GM18498 (cell line): ENCODE data around the gene ADPRHL1.

Experiments
- ATAC-seq: cut with Tn5 transposase; IDR thresholded peaks from one replicate; pipeline ENCODE4 v1.9.1; 2021; ENCODE audit warnings: mild to moderate bottlenecking, moderate library complexity; ENCODE audit not compliant: unreplicated experiment

ADPRHL1 gene

DNA sequence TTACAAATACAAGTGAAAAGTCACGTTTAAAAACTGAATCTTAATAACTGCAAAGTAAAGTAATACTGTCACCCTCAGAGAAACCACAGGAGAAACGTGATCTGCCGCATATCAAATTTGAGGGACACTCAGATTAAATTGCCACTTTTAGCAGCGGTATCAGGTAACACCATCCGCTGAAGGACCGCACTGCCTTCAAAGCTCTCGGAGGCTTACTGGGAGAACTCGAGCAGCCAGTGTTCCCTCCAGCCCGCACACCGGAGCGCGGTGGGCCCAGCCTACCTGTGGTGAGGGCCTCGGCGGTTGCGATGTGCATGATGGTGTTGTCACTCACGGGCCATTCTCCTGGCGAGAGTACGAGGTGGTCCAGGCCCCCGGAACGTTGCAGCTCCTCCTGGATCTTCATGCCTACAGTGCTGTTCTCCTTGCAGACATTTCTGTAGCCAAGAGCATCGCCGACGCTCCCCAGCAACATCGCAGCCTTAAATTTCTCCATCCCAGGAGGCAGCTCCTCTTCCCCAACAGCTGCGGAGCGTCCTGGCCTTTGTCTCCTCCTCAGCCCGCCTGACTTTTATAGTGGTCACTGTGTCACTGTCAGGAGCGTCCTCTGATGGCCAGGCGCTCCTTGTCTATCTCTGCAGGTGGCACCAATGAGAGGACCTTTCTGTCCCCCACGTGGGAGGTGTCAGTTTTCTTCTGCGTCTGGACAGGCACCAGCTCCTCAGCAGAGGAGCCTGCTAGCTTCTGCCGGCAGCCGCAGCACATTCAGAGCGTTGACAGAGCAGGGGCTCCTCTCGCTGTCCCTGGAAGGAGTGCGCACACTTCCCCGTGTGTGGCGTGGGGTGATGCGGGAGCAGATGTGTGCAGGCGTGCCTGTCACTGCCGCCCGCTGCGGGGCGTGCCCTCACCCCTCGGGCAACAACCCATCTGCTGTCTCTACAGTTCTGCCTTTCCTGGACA lies at the start of gene ADPRHL1:
Gene ADPRHL1 (minus strand): TSS at position 547 of the 960 bp plus-strand sequence. CDS start 51 bp downstream, at position 496.
- ATAC-seq, result no peak

- no peak for ATAC-seq
Measured at GRCh38 chr13:113502686-113503085, 49.4 kb upstream of the ADPRHL1 start.

GRCh38 chr13:113500530-113501265 lies 47.4 kb upstream of the ADPRHL1 start:
- no peak for ATAC-seq

GRCh38 chr13:113499936-113500335 lies 46.6 kb upstream of the ADPRHL1 start:
- no peak for ATAC-seq

GRCh38 chr13:113498905-113499304 lies 45.6 kb upstream of the ADPRHL1 start:
- no peak for ATAC-seq

GRCh38 chr13:113497217-113497616 lies 43.9 kb upstream of the ADPRHL1 start:
- ATAC-seq, result no peak

DNA sequence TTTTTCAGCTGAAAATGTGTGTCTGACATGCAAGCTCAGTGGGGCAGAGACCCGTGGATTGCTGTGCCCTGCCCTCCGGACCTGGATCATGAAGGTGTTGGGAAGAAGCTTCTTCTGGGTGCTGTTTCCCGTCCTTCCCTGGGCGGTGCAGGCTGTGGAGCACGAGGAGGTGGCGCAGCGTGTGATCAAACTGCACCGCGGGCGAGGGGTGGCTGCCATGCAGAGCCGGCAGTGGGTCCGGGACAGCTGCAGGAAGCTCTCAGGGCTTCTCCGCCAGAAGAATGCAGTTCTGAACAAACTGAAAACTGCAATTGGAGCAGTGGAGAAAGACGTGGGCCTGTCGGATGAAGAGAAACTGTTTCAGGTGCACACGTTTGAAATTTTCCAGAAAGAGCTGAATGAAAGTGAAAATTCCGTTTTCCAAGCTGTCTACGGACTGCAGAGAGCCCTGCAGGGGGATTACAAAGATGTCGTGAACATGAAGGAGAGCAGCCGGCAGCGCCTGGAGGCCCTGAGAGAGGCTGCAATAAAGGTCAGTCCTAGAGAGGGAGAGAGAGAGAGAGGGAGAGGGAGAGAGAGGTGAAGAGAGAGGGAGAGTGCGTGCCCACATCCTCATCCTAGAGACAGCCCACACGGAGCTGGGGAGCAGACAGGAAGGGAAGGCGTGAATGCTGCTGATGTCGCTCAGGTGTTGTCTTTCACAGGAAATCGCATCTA lies 42.4 kb upstream of the ADPRHL1 start:
- ATAC-seq, result no peak

DNA sequence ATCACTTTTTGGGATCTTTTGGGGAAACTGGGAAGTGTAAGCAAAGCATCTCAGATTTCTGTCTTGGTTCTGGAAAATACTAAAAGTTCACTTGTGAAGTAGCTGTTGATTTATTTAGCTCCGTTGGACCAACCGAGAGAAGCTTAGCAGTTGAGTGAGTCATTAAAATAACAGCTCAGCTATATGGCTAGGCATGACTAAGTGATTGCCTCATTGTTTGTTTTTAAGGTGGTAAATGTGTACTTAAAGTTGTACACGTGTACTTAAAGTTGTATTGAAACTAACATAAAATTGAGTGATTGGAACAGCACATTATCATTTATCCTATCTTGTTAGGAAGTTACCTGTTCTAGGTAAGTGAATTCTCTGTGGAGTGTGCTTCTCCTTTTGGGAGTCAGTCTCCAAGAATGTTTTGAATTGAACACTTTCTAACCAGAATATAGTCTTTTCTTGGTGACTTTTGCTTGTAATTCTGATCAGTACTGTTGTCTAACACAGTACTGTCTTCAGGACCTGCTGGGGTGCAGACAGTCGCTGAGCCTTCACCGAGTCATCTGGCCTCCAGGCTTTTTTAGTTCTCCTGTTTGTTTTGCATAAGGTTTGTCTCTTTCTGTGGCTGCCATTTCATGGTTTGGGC lies 40.1 kb upstream of the ADPRHL1 start:
- ATAC-seq, result no peak

DNA sequence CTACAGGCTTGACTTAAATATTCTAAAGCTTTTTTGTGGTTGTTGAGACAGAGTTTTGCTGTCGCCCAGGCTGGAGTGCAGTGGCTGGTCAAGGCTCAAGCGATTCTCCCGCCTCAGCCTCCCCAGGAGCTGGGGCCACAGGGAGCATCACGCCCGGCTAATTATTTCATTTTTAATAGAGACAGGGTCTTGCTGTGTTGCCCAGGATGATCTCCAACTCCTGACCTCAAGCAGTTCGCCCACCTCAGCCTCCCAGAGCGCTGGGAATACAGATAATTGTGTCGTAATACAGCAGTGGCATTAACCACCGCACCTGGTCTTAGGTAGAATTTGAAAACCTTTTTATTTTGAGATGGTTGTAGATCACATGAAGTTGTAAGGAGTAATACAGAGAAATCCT lies 38.7 kb upstream of the ADPRHL1 start:
- ATAC-seq, result no peak

DNA sequence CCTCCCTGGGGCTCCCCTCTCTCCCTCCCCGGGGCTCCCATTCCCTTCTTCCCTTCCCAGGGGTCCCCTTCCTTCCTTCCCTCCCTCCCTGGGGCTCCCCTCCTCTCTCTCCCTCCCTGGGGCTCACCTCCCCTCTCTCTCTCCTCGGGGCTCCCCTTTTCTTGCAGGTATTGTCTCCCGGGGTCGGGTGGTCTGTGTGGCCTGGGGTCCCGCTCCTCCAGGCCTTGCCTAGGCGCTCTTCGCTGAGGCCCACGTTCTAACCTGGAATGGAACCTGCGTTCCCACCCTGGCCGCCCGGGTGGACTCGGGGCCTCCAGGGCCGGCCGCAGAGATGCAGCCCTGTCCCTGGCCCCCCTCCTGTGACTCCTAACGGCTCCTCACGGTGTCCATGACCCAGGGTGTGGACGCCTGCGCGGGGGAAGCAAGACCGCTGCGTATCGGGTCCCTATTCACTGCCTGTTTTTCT lies 38.2 kb upstream of the ADPRHL1 start:
- no peak for ATAC-seq

DNA sequence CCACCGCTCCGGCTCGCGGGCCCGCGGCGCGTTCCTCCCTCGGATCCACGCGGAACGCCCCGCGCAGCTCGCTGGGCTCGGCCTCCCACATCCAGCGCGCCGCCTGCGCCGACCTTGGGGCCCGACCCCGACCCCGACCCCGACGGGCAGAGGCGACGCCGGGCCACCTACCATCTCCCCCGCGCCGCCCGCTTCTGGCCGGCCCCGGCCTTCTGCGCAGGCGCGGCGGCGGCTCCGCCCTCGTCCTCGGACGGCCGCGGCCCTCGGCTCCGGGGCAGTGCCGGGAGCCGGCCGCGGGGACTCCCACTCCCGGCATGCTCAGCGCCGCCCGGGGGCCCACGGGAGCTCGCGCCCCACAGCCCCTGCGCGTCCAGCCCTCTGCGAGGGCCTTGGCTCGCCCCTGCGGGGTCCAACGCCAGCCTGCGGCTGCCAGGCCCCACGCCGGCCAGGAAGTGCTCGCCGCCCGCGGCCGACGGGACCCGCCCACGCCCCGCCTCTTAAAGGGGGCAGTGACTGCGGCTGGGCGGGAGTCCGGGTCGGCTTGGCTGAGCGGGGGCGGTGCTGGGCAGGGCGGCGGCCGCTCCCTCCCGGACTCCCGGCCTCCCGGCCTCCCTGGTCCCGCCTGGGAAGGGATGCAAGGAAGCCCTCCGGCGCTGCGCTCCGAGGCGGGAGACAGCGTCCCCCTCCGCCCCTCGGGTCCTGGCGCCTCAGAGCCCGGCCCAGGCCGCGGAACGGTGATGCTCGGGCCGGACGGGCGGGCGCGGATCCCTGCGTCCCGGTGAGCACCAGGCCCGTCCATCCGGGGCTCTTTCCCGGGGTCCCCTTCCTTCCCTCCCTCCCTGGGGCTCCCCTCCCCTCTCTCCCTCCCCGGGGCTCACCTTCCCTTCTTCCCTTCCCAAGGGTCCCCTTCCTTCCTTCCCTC lies 37.5 kb upstream of the ADPRHL1 start, which contains the start of gene DCUN1D2:
Gene DCUN1D2 (minus strand): TSS at position 216 of the 922 bp plus-strand sequence. CDS start 42 bp downstream, at position 174.
- ATAC-seq, result peak; percentile 89

DNA sequence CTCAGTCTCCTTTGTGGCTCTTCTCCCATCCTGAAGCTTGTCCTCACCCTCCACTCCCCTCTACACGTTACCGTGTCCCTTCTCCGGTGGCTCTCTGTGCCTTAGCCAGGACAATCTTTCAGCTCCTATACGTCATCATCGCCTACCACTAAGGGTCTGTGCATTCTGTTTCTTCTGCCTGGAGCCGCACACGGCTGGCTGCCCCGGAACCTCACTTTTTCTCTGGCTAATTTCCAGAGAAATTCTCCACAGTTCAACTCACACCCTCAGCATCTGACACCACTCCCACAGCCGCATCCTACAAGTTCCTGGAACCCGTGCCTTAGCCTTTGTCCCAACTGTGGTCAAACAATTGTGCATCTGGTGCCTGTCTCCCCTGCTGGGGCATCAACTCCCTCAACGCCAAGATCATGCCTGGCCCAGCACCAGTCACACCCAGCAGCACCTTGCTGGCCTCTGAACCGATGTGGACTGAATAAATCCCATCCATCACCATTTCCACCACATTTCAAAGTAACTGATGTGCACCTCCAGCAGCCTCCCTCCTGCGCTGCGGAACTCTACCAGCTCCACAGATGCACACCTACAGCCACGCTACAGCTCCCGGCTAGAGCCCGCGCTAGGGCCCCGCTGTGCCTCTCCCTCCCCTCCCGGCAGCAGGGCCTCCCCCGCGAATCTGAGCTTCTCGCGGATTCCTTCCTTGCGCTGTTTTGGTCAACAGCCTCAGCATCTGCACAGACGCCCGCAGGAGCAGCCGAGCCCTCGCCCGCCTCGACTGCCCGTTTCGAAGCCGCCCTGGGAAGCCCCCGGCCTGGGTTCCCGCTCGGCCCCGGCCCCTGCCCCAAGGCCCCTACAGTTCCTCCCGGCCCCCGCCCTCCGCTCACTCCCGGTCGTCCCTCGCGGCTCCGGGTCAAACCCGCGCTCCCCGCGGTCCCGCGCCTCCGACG lies 36.5 kb upstream of the ADPRHL1 start:
- peak; percentile 14 for ATAC-seq

GRCh38 chr13:113489171-113489548 lies 35.9 kb upstream of the ADPRHL1 start:
- ATAC-seq, result no peak

DNA sequence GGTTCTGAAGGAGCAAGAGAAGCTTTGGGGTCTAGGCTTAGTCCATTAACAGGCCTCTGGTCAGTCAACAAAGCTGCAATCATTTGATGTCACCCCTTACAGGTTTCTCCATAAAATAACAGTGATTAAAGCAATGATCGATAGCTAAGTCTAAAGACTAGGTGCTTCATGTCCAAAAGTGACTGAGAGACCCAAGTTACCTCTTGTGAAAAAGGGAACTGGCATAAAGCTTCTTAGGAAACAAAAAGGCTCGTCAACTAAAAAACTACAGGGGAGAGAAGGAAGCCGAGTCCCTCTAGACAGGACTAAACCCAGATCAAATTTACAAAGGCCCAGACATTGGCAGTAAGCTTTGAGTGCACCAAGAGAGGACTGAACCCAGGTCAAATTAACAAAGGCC lies 35.0 kb upstream of the ADPRHL1 start:
- no peak for ATAC-seq

DNA sequence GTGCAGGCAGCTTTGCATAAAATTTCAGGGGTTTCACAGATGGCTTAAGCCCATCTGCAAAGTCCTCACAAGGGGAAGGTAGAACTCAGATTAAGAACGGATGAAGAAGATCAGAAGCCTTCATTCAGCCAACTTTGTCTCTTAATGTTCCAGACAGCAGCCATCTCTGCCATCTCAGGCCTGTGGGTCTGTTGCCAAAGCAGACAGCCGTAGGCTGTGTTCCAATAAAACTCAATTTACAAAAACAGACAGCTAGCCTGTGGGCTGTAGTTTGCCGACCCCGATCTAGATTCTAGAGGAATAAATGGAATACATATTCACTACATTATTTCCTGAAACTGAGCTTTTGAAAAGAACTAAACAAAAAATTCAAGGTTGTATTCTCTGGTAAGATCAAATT lies 33.4 kb upstream of the ADPRHL1 start:
- no peak for ATAC-seq

DNA sequence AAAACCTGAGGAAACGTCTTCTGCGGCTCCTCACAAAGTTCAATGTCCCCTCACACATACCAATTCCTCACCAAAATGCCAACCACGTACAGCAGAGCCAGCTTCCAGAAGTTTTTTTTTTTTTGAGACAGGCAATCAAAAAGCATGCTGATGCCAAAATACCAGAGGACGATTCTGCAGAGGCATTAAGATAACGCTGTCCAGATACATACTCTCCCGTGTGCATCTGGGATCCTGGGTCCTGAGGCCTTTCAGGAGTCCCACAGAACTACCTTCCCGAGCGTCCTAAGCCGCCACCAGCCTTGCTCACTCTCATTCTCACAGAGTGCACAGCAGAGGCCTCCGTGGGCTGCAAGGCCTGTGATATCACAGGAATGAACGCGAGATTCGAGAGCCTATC lies 32.3 kb upstream of the ADPRHL1 start:
- ATAC-seq, result no peak

DNA sequence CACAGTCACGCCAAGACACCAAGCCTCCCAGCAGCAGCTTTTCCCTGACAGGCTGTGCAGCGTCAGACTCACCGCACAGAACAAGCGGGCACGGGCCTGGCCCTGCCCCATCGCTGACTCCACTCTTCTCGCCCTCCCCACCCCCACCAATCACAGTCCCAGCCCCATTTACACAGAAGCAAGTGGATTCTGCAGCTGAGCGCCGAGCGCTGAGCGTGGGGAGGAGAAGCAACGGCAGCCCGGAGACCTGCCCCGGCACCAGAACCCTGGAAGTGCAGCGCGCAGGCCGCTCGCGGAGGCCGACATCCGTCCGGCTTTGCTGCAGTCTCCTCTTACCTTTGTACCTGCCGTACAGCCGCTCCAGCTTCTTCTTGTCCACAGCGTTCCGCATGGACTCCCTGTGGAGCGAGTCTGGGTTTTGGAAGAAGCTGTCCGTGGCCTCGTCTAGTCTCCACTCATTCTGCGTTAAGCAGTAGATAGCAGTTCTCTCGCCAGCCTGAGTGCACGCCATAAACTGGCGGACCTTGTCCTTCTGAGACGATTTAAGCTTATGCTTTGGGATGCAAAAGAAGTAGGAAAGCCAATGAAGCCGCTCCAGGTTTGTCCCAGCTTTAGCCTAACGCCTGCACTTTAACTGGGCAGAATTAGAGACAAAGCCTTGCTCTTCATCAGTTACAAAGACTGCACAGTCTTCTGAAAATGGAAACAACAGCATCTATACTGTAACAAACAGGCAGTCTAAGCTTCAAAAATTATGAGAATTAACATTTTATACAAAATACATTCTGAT lies 30.4 kb upstream of the ADPRHL1 start:
- ATAC-seq, result no peak

GRCh38 chr13:113483081-113483480 lies 29.8 kb upstream of the ADPRHL1 start:
- no peak for ATAC-seq
